ENCODE data around the gene NIN. TPM values are rescaled to one million over a fixed set of nuclear protein-coding genes. Genes with fewer than 3 reads are reported as not detected.

NIN gene
- total RNA-seq, 1 experiment from 2014 or later: 36.5 TPM

DNA sequence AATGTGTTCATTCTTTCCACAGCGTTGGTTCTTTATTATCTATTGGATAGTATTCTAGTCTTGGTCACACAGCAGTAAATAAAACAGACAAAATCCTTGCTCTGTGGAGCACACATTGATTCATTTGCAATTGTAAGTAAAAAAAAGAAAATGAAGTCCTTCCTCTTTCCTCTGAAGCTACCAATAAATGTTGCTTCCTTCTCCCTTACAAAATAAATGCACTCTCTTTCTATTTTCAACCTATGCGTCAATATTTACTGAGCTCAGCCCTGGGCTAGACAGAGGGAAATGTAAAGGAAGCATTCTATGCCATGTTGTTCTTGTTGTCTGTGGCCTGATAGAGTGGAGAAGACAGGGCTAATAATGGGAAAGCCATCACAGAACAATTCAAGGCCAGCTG lies 43.8 kb upstream of the NIN start:
- intact Hi-C loops (cut with micrococcal nuclease; ENCODE audit: unreplicated experiment): no loop called here
- Histone ChIP-seq H3K36me3 (ENCODE audit: low read depth) (no peaks in the 10 kb centered on the region), H2AFZ (no peak overlapping the region), H3F3A (ENCODE audit: insufficient read depth, low read depth) (no peaks in the 10 kb centered on the region), H3K27ac (no peak overlapping the region), H3K9me3 (ENCODE audit: insufficient read depth, low read depth) (no peaks in the 10 kb centered on the region), H3K4me3 (no peak overlapping the region), H4K20me1 (ENCODE audit: insufficient read depth) (no peaks in the 10 kb centered on the region), H3K4me2 (no peak overlapping the region), H3K79me2 (ENCODE audit: low read depth) (no peaks in the 10 kb centered on the region), H3K9me2 (ENCODE audit: insufficient read depth) (no peaks in the 10 kb centered on the region), H3K27me3 (ENCODE audit: insufficient read depth, low read depth) (no peaks in the 10 kb centered on the region), H3K4me1 (replicated peaks; ENCODE audit: insufficient read depth) (no peaks in the 10 kb centered on the region)
- no TSS peak for BruUV-seq (replicated peaks)
- POLR2A ChIA-PET (ENCODE audit: unreplicated experiment): no interaction called here
- TF ChIP-seq, protein P1, sequence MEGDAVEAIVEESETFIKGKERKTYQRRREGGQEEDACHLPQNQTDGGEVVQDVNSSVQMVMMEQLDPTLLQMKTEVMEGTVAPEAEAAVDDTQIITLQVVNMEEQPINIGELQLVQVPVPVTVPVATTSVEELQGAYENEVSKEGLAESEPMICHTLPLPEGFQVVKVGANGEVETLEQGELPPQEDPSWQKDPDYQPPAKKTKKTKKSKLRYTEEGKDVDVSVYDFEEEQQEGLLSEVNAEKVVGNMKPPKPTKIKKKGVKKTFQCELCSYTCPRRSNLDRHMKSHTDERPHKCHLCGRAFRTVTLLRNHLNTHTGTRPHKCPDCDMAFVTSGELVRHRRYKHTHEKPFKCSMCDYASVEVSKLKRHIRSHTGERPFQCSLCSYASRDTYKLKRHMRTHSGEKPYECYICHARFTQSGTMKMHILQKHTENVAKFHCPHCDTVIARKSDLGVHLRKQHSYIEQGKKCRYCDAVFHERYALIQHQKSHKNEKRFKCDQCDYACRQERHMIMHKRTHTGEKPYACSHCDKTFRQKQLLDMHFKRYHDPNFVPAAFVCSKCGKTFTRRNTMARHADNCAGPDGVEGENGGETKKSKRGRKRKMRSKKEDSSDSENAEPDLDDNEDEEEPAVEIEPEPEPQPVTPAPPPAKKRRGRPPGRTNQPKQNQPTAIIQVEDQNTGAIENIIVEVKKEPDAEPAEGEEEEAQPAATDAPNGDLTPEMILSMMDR (conservative IDR thresholded peaks at IDR 0.05): no peak
- no peak for TF ChIP-seq EZH2 (IDR thresholded peaks at IDR 0.05; ENCODE audit: low read depth)
- CTCF ChIA-PET: no interaction called here
- DNase-seq: no peak

DNA sequence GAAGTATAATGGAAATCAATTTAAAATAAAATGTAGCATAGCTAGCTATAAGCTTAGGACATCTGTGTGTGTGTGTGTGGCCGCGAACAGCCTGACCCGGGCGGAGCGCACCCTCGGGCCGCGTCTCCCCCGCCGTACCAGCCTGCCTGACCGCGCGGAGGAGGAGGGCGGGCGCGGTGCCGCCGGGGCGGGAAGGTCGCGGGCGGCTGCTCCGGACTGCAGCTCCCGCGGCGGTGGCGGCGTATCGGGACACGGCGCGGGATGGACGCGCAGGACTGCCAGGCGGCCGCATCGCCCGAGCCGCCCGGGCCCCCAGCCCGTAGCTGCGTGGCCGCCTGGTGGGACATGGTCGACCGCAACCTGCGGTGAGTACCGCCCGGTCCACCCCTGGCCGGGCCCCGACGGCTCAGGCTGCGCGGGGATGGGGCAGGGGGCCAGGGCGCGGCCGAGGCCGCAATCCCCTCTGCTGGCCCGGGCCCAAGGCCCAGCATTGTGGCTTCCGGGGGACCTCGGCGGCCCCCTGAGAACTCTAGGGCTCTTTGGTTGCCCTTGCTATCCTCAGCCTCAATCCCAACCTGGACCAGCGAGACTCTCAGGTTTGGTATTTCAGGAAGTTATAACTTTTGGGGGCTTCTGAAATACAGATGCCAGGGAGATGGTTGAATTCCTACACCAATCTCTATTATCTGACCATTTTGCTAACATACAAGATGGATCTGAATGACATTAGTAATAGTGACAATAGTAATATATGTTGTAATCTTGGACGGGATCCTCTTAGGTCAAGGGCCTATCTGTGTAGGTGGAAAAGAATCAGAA lies 41.2 kb upstream of the NIN start, which contains the start of gene ABHD12B:
TSS of gene ABHD12B (plus strand) at position 140 of the 819 bp plus-strand sequence. CDS start at position 262, 122 bp downstream.
- no peaks in the 10 kb centered on the region for H3K27me3 ChIP-seq (ENCODE audit: insufficient read depth, low read depth)
- intact Hi-C loops (cut with micrococcal nuclease; ENCODE audit: unreplicated experiment): no loop called here
- H3K4me2 ChIP-seq: no peak within 1 kb of the TSS
- H4K20me1 ChIP-seq (ENCODE audit: insufficient read depth): no peaks in the 10 kb centered on the region
- H2AFZ ChIP-seq: no peak within 1 kb of the TSS
- no peak within 1 kb of the TSS for H3K4me3 ChIP-seq
- POLR2A ChIA-PET (ENCODE audit: unreplicated experiment): no interaction called here
- no peak within 1 kb of the TSS for H3K27ac ChIP-seq
- H3K9me2 ChIP-seq (ENCODE audit: insufficient read depth): no peaks in the 10 kb centered on the region
- DNase-seq: no peak
- no peaks in the 10 kb centered on the region for H3K9me3 ChIP-seq (ENCODE audit: insufficient read depth, low read depth)
- H3K4me1 ChIP-seq (replicated peaks; ENCODE audit: insufficient read depth): no peaks in the 10 kb centered on the region
- H3K36me3 ChIP-seq (ENCODE audit: low read depth): no peaks in the 10 kb centered on the region
- BruUV-seq (replicated peaks): no TSS peak
- no peaks in the 10 kb centered on the region for H3F3A ChIP-seq (ENCODE audit: insufficient read depth, low read depth)
- TF ChIP-seq EZH2 (IDR thresholded peaks at IDR 0.05; ENCODE audit: low read depth): no peak
- TF ChIP-seq, protein P1 (conservative IDR thresholded peaks at IDR 0.05): no peak
- H3K79me2 ChIP-seq (ENCODE audit: low read depth): no peaks in the 10 kb centered on the region
- CTCF ChIA-PET: no interaction called here

- Histone ChIP-seq H3K9me2 (ENCODE audit: insufficient read depth) (no peaks in the 10 kb centered on the region), H3K4me1 (replicated peaks; ENCODE audit: insufficient read depth) (no peaks in the 10 kb centered on the region), H2AFZ (no peak overlapping the region), H3K9me3 (ENCODE audit: insufficient read depth, low read depth) (no peaks in the 10 kb centered on the region), H4K20me1 (ENCODE audit: insufficient read depth) (no peaks in the 10 kb centered on the region), H3K27me3 (ENCODE audit: insufficient read depth, low read depth) (no peaks in the 10 kb centered on the region), H3K79me2 (ENCODE audit: low read depth) (no peaks in the 10 kb centered on the region), H3K36me3 (ENCODE audit: low read depth) (no peaks in the 10 kb centered on the region), H3K4me3 (no peak overlapping the region), H3F3A (ENCODE audit: insufficient read depth, low read depth) (no peaks in the 10 kb centered on the region), H3K27ac (no peak overlapping the region), H3K4me2 (no peak overlapping the region)
- CTCF ChIA-PET: no interaction called here
- TF ChIP-seq EZH2 (IDR thresholded peaks at IDR 0.05; ENCODE audit: low read depth): no peak
- TF ChIP-seq, protein P1 (conservative IDR thresholded peaks at IDR 0.05): no peak
- intact Hi-C loops (cut with micrococcal nuclease; ENCODE audit: unreplicated experiment): no loop called here
- BruUV-seq (replicated peaks): no TSS peak
- POLR2A ChIA-PET (ENCODE audit: unreplicated experiment): no interaction called here
- no peak for DNase-seq
Observed at GRCh38 chr14:50871228-50871627, 40.3 kb upstream of the NIN start.
